LNCaP clone FGC (cell line): ENCODE results near the gene ADSS1.

Experiments used
- DNase-seq: peaks from one replicate; pipeline ENCODE4 v3.0.0-alpha.2; 2011; ENCODE audit warnings: low read depth
- H3K4me3 ChIP-seq: 2 replicates; pipeline ENCODE4 v1.5.1; 2011; ENCODE audit warnings: mild to moderate bottlenecking, low read depth, low read length, control low read depth
- CTCF ChIP-seq: IDR thresholded peaks from 2 replicates; pipeline ENCODE4 v1.5.1; 2012; ENCODE audit warnings: mild to moderate bottlenecking; ENCODE audit not compliant: control insufficient read depth, insufficient read depth; ENCODE audit errors: extremely low read depth

ADSS1 gene

GRCh38 chr14:104701383-104702076, 22.5 kb upstream of the ADSS1 start:
- DNase-seq: no peak
- no peak for TF ChIP-seq CTCF
- no peak overlapping the region for H3K4me3 ChIP-seq

- no peak overlapping the region for H3K4me3 ChIP-seq
These were observed 21.9 kb upstream of the ADSS1 start for GRCh38 chr14:104702106-104702505.

GRCh38 chr14:104702673-104703072, 21.4 kb upstream of the ADSS1 start:
- no peak overlapping the region for H3K4me3 ChIP-seq
- no peak for DNase-seq
- no peak for TF ChIP-seq CTCF

More at GRCh38 chr14:104702106-104702505, 21.9 kb upstream of the ADSS1 start:
- no peak for DNase-seq
- no peak for TF ChIP-seq CTCF

GRCh38 chr14:104703269-104703668, 20.8 kb upstream of the ADSS1 start:
- no peak for TF ChIP-seq CTCF
- no peak overlapping the region for H3K4me3 ChIP-seq
- DNase-seq: no peak

- DNase-seq: no peak
- no peak for TF ChIP-seq CTCF
- no peak overlapping the region for H3K4me3 ChIP-seq
These were observed 19.8 kb upstream of the ADSS1 start for GRCh38 chr14:104704252-104704651.

GRCh38 chr14:104705340-104706047, 18.5 kb upstream of the ADSS1 start:
- TF ChIP-seq CTCF: no peak
- no peak overlapping the region for H3K4me3 ChIP-seq
- no peak for DNase-seq
